H1 (cell line): ENCODE results near the gene TEX26. TPM values are rescaled to one million over a fixed set of nuclear protein-coding genes. Genes with fewer than 3 reads are reported as not detected.

ENCODE experiments used
- BRCA1 ChIP-seq: IDR thresholded peaks from 2 replicates; pipeline ENCODE4 v1.6.1; 2012; ENCODE audit warnings: low read depth, low read length, improper control_type of control experiment
- CHD7 ChIP-seq: fragments of 300-600 bp; sonication (generic); IDR thresholded peaks from 2 replicates; pipeline ENCODE4 v1.7.1; 2012; ENCODE audit warnings: low read length, moderate library complexity, mild to moderate bottlenecking, inconsistent platforms; ENCODE audit not compliant: insufficient replicate concordance
- CREB1 ChIP-seq: IDR thresholded peaks from 2 replicates; pipeline ENCODE4 v1.6.1; 2012; ENCODE audit warnings: inconsistent platforms
- NANOG ChIP-seq: IDR thresholded peaks from 2 replicates; pipeline ENCODE4 v1.6.1; 2011; ENCODE audit warnings: low read length, low read depth, mild to moderate bottlenecking, inconsistent platforms; ENCODE audit not compliant: insufficient read depth, poor library complexity, severe bottlenecking
- POU5F1 ChIP-seq: IDR thresholded peaks from 2 replicates; pipeline ENCODE4 v1.6.1; 2011; ENCODE audit warnings: low read depth, mild to moderate bottlenecking, low read length, moderate library complexity
- SAP30 ChIP-seq: fragments of 300-600 bp; sonication (generic); IDR thresholded peaks from 2 replicates; pipeline ENCODE4 v1.7.1; 2012; ENCODE audit warnings: low read length, moderate library complexity, mild to moderate bottlenecking, inconsistent platforms; ENCODE audit not compliant: insufficient read depth, insufficient replicate concordance
- SIN3A ChIP-seq, 2 experiments: IDR thresholded peaks in 1 of 2; conservative IDR thresholded peaks in 1 of 2; 2 replicates each; pipeline ENCODE4 v1.6.1; 2011 to 2012; ENCODE audit warnings: low read length in 2 of 2, improper control_type of control experiment in 1 of 2, low read depth in 1 of 2, mild to moderate bottlenecking in 1 of 2
- polyA plus RNA-seq, 7 experiments: library from polyadenylated mRNA; depleted of rRNA in 3 of 7; stranded (reverse) in 5 of 7; unstranded in 2 of 7; fragments of >200 nt in 5 of 7; fragments of 200-250 nt in 2 of 7; gene quantifications; 1 replicate in 5 of 7; 2 replicates in 1 of 7; 4 replicates in 1 of 7; pipeline versions ENCODE4 v1.2.1 to v1.2.3, GENCODE V29; 2011 to 2013; ENCODE audit warnings: missing spikeins in 2 of 7, mixed read lengths in 2 of 7
- total RNA-seq: library from RNA; stranded (reverse); fragmentation: NEBNext Ultra II Directional; extraction: Animal tissue kit (Norgen Biotek cat#: 25700); gene quantifications from 2 replicates; pipeline ENCODE4 v1.2.1, GENCODE V29; 2021
- TF ChIP-seq, protein P1 (sequence below), 3 experiments: IDR thresholded peaks; 1 replicate in 2 of 3; 2 replicates in 1 of 3; pipeline versions ENCODE4 v1.5.1 to v1.6.1; 2011; ENCODE audit warnings: low read length in 3 of 3, mild to moderate bottlenecking in 3 of 3, inconsistent platforms in 2 of 3, low read depth in 1 of 3, moderate library complexity in 1 of 3; ENCODE audit not compliant: insufficient read depth in 1 of 3; ENCODE audit errors: control extremely low read depth in 1 of 3

Gene TEX26
- total and polyA plus RNA-seq, 2 of the 8 experiments (the other 6 are each of a cell fraction or from before 2014, with no cell fraction given) = not detected

- TF ChIP-seq, protein P1, sequence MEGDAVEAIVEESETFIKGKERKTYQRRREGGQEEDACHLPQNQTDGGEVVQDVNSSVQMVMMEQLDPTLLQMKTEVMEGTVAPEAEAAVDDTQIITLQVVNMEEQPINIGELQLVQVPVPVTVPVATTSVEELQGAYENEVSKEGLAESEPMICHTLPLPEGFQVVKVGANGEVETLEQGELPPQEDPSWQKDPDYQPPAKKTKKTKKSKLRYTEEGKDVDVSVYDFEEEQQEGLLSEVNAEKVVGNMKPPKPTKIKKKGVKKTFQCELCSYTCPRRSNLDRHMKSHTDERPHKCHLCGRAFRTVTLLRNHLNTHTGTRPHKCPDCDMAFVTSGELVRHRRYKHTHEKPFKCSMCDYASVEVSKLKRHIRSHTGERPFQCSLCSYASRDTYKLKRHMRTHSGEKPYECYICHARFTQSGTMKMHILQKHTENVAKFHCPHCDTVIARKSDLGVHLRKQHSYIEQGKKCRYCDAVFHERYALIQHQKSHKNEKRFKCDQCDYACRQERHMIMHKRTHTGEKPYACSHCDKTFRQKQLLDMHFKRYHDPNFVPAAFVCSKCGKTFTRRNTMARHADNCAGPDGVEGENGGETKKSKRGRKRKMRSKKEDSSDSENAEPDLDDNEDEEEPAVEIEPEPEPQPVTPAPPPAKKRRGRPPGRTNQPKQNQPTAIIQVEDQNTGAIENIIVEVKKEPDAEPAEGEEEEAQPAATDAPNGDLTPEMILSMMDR (IDR thresholded peaks at IDR 0.05; ENCODE audit: control extremely low read depth in 1 of 3, insufficient read depth in 1 of 3, low read depth in 1 of 3, low read length in 3 of 3) = no peak
- TF ChIP-seq SAP30 (no peak), SIN3A (conservative IDR thresholded peaks at IDR 0.05 in 1 of 2, IDR thresholded peaks at IDR 0.05 in 1 of 2; ENCODE audit: low read depth in 1 of 2, low read length in 2 of 2) (no peak), NANOG (no peak), BRCA1 (no peak), CHD7 (no peak), POU5F1 (no peak), CREB1 (no peak)
- TF ChIP-seq, all 59 proteins: peak for 0
Measured at GRCh38 chr13:30971575-30971974, 39.1 kb downstream of the TEX26 start (continued).
